ENCODE measurements around the gene NR3C2.

NR3C2 gene

DNA sequence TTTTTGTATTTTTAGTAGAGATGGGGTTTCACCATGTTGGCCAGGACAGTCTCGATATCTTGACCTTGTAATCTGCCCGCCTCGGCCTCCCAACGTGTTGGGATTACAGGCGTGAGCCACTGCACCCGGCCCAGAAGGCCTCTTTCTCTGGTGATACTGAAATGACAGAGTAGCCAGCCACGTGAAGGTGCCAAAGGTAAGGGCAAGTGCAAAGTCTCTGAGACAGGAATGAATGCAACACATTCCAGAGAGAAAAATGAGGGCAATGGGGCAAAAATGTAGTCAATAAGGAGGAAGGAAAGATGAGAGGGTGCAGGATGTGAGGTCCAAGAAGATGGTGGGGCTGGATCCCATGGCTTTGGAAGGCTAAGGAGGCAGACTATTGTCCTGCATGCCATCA lies 176.0 kb downstream of the NR3C2 start:
- no peak for DNase-seq (ENCODE audit: low read depth in 2 of 2, low spot score in 1 of 2)

DNA sequence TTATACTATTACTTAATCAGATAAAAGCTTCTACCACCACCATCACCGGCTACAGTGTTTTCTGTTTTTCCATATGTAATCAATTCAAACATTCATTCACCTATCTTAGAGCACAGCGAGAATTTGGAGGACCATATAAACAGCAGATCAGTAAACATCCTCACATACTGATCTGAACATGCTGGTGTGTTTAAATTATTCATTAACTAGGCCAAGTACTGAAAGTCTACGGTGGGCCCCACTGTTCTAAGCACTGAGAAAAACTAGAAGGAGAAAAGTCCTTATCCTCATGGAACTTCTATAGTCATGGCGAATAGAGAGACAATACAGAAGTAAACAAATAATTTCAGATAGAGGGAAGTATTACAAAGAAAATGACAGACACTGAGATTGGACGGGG lies 176.6 kb downstream of the NR3C2 start:
- no peak for DNase-seq (ENCODE audit: low read depth in 2 of 2, low spot score in 1 of 2)

DNA sequence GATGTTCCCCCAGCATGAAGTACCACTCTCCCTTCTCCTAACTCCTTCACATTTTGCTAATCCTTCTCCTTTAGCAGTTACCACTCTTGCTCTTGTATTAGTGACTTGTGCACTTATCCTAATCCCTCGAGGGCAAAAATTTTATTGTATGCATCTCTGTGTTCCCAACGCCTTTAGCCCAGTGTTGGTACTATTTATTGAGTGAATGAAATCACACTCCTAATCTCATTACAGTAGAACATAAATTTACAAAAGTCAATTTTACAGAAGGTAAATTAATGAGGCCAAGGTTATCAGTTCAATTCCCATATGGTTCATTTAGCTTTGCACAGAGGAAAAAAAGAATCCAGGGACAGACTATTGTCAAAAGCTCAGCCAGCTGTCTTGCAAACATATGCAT lies 178.4 kb downstream of the NR3C2 start:
- no peak for DNase-seq (ENCODE audit: low read depth in 2 of 2, low spot score in 1 of 2)

DNA sequence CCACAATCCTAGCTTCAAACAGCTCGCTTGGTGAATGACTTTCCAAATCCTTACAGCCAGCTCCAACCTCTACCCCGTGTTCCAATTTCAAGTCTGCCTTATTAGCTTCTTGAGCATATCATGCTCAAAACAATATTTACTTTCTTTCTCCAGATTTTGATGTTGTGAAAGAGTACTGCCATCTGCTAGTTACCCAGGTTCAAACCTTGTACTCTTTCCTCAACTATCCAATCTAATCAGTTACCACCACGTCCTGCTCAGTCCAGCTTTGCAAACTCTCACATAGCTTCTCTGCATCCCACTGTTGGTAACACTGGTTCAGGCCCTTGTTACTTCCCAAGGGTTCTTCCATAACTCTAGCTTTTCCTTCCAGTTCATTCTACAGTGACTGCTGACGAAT lies 179.1 kb downstream of the NR3C2 start:
- no peak for DNase-seq (ENCODE audit: low read depth in 2 of 2, low spot score in 1 of 2)

DNA sequence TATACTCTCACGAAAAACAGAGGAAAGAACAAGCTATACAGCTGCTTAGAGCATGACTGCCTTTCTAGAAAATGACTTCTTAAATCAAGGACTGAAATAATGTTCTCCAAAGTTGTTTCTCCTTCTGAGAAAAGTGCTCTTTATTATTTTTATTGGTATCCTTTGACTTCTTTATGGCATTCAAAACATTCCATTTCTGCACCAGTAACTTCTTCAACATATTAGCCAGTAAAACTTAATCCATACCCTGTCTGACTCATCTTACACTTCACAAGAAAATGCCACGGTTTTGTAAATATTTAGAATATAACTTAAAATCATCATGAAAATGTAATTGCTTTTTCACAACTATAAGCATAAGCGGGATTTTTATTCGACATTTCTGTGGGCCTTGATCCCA lies 180.4 kb downstream of the NR3C2 start:
- DNase-seq (ENCODE audit: low read depth in 2 of 2, low spot score in 1 of 2), result no peak

DNA sequence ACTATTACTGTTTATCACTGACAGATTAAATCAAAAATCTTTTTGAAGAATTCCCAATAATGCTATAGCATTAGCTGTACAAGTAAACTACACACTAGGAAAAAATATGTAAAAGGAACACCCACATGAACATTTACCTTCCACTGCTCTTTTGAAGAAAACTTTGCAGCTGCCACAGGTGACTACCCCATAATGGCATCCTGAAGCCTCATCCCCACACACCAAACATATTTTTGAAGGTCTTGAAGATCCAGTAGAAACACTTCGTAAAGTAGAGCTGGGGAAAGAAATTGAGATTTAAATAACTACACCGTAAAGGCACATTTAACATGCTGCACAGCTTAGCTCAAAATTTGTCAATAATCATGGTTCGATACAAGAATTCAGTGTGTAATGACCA lies 182.4 kb downstream of the NR3C2 start:
- DNase-seq (ENCODE audit: low read depth in 2 of 2, low spot score in 1 of 2), result no peak

DNA sequence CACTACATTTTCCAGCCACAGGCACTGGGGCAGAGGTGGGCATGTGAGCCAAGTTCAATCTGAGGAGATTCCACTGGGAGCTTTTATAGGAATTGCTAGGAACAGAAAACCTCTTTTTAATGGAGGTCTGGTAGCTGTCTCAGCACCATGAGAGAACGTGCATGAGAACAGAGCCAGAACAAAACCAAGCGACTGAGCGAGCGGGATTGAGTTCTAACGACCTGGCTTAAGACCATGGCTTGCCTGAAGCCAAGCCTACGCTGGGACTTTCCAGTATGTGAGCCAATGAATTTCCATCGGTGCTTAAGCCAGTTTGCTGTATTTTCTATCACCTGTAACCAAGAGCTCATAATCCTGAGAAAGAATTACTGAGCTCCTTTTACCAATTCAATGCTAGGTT lies 183.7 kb downstream of the NR3C2 start:
- DNase-seq (ENCODE audit: low read depth in 2 of 2, low spot score in 1 of 2), result no peak

DNA sequence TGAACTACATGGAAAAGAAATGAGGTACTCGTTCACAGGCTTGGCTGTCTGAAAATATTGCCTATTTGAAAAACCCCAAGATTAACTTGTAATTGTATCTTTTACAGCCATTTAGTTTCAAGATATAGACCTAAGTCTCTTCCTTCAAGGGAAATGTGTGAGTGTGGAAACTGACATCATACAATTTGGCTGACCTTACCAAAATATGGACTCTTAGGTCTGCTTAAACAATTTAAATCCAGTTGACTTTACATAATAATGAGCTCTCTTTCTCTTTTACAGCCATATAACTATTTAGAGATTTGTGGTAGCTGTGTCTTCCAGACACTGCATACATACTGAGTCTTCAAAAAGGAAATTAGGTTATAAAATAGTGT lies 186.9 kb downstream of the NR3C2 start:
- no peak for DNase-seq (ENCODE audit: low read depth in 2 of 2, low spot score in 1 of 2)

DNA sequence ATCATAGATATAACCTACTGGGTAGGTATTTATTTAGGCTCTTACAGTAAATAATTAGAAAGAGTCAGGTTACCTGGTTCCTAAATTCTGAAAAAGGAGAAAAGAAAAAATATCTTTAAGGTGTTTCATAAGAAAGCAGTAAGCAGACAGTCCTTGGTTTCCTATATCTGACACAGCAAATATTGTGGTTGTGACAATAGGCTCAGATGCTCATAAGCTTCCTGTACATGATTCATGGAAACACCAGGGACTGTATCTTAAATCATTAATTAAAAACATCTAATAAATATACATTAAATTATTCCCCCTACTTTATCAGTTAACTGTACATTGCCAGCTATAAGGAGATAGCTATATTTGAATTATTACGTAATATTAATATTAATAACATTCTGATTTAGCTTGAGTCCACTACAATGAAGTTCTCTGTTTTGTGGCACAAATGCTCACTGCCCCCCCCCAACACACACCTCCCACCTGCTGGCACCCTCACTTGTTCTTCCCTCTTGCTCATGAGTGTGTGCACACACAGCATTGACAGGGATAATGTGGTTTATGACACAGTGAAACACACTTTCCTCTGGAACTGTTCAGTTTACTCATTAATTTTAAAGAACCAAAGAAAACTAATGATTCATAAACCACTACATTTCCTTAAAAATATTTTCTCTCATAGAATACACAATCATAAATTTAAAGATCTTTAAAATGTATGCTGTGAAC lies 187.4 kb downstream of the NR3C2 start:
- DNase-seq (ENCODE audit: low read depth in 2 of 2, low spot score in 1 of 2), result no peak

DNA sequence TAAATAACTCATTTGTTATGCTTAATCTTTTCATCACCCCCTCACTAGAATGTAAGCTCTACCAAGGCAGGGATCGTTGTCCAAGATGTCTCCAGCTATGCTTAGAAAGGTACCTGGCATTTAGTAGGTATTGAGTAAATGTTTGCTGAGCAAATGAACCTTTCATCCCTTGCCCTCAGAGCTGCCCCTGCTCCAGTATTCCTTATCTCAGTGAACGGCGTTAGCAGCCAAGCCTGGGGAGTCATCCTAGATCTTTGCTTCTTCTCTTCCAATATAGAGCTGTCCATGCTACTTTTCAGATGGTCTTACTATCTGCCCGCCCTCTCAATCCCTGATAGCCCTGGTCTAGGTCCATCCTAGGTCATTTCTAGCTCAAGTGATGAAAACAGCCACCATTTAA lies 188.4 kb downstream of the NR3C2 start:
- no peak for DNase-seq (ENCODE audit: low read depth in 2 of 2, low spot score in 1 of 2)

DNA sequence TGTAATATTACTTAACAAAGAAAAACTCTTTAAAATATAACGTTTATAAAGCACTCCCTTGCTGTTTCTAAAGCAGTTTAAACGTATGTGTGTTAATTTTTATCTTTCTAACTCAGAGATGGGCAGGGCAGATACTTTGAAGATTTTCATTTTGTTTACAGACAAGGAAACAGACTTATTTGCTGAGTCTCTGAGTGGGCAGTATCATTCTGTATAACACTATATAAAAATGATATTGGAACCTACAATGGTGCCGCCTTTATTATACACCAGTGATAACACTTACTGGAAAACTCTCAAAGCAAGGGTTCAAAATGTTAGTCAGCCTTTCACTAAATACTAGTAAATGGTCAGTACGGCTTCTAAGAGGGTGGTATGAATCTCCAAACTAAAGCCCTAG lies 193.4 kb downstream of the NR3C2 start:
- DNase-seq (ENCODE audit: low read depth in 2 of 2, low spot score in 1 of 2), result no peak

DNA sequence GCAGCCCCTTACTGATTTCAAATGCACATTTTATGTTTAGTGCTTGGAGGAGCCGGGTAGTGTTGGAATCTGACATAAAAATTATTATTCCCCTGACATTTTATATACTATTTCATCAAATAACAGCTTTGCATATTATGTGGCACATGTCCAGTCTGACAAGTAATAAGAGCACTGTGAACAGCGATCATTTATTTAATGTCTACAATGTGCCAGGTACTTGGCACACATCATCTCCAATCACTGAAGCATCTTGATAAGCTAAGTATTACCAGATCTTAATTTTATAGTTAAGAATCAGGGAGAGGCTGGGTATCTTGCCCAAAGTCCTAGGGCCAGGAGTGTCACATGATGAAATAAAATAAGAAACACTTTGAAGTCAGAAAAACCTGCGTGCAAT lies 197.2 kb downstream of the NR3C2 start:
- DNase-seq (ENCODE audit: low read depth in 2 of 2, low spot score in 1 of 2), result no peak

DNA sequence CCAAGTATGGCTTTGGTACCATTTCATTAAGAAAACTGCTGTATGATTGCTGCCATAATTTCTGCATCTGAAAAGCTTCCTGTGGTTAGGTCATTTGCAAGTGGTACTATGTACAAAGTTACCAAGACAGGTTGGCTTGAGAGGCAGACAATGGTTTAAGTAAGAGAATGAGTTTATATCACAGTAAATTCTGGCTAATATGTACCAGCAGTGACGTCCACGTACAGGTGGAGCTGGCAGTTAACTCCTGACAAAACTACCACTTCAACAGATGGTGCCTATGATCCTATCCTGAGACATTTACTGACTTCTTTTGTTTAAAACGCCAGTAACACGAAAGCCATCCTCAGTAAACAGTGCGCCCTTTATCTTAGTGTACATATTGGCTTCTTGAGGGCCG lies 198.4 kb downstream of the NR3C2 start:
- no peak for DNase-seq (ENCODE audit: low read depth in 2 of 2, low spot score in 1 of 2)

DNA sequence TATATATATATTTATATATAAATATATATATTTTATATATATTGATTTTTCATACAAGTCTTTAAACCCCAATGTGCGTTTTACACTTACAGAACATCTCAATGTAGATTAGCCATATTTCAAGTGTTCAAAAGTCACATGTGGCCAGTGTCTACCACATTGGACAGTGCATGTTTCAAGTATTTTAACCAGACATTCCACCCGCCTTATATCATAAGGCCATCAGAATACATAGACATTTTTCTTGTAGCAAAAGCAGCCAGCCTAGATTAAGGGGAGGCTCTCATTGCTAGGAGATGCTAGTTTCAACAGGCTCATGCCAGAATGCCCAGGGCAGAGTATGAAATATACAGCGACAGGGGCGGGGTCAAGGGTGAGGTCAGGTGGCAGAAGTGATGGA lies 202.0 kb downstream of the NR3C2 start:
- no peak for DNase-seq (ENCODE audit: low read depth in 2 of 2, low spot score in 1 of 2)

DNA sequence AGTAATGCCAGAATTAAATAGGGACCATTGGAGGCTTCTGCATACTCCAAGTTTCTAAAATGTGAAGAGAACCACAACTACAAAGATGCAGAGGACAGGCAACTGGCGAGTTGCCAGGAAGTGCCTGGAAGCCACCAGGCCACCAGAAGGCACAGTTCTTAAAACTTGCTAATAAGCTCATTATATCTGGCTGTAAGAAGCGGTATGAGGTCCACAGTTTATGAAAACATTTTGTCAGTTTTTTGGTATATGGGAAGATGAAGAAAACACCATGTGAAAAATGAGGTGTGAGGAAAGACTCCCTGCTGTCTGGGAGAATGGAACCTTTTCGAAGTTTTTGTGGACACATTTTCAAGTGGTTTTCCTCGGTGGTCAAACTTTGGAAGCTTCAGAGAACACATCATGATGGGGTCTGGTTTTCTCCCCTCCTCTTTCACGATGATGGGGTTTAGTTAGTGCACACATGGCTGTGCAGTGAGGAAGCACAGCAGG lies 202.7 kb downstream of the NR3C2 start:
- no peak for DNase-seq (ENCODE audit: low read depth in 2 of 2, low spot score in 1 of 2)

DNA sequence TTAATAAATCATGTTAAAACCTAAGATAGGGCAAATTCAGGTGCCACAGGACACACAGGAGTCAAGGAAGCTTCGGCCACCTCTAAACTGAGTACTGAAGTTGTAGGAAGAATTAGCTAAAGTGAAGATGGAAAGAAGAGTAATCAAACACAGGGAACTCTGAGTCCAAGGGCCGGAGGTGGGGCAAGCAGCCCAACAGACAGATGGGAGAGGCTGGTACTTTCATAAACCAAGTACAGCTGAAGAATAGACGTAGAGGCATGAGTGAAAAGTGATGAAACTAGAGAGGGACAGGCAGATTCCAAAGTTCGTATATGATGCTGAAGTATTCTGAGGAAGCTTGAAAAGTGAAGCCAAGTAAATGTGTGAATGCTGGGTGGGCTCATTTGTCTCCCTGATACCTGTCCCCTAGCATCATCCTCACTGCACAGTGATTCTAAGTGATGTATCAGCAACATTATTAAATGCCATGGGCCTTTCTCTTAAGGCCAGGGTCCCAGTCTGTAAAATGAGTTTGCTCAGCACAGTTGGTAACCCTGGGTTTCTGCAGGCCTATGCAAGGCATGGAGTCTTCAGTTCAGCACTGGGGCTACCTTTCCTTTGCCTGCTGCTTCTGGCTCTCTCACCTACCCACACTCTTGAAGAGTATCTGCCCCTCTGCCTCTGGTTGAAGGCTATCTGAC lies 203.3 kb downstream of the NR3C2 start:
- DNase-seq (ENCODE audit: low read depth in 2 of 2, low spot score in 1 of 2), result no peak

DNA sequence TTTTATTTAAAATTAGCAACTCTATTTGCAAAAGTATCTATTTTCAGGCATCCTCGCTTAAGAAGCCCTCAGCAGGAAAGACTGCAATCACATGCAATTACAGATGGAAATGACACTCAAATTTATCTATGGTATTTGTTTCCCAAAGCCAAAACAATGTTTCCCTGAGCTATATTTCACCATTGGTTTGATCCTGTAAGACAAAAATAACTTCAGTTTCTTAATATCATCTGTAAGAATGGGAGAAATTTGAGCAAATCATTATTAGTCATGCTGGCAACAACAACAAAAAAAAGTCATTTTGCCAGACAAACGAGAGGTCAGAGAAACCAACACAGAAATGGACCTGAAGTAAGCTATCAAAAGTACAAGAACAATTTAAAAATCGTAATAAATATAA lies 204.1 kb downstream of the NR3C2 start:
- DNase-seq (ENCODE audit: low read depth in 2 of 2, low spot score in 1 of 2), result no peak

DNA sequence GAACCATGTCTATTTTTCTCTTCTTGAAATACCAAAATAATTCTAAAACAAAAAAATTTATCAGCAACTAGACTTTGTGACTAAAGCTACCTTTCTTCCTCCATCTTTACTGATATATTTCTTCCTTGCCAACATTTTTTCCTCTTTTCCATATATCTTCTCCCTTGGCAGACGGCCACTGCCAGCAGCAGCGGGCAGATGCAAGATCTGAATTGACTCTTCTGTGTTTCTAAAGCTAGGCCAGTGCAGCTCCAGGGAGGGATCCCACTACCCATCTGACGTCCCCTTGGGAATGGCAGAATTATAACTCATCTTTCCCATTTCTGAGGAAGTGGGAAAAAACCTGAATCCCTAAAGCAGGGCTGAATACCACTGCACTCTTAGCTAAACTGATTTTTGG lies 206.4 kb downstream of the NR3C2 start:
- no peak for DNase-seq (ENCODE audit: low read depth in 2 of 2, low spot score in 1 of 2)

DNA sequence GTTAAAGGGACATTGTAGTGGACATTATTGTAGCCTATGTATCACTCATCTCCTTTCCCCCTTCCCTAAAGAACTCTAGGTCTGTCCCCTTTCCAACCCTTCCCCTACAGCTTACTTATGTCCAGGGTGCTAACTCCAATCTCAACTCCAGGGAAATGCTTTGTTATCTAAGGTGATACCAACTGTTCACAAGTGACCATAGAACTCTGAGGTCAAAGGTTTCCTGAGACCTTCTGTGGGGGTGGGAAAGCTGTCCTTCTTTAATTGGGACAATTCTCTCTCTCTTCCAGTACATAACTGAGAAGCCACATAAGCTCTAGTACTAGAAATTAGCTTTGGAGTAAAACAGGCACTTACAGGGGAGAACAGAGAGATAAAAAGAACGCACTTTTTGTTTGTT lies 212.4 kb downstream of the NR3C2 start:
- DNase-seq (ENCODE audit: low read depth in 2 of 2, low spot score in 1 of 2), result no peak

DNA sequence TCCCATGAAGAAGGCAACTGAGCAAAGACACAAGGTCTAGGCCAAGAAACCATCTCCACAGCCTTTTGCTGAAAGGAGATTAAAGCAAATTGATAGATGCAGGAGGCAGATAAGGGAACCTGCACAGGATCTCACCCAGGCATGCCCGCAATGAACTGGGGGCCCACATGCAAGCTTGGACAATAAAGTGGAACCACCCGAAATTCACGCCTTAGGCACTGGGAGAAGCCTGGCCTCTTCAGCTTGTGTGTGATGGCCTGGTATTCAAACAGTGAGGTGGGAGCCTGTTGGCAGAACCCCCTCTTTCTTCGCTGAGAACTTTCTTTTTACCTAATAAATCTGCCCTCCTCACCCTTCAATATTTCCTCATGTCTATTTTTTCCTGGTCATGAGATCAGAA lies 213.2 kb downstream of the NR3C2 start:
- DNase-seq (ENCODE audit: low read depth in 2 of 2, low spot score in 1 of 2), result no peak

DNA sequence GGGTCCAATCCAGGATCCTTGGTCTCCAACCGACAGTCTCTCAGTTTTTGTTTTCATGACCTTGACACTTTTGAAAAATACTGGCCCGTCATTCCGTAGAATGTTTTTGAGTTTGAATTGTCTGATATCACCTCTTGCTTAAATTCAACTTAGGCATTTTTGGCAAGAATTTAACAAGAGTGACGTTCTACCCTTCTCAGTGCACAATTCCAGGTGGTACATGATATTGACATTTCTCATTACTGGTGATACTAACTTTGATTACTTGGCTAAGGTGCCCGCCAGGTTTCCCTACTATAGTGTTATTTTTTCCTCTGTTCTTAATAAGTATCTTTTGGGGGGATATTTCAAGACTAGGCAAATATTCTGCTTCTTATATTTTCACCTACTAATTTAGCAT lies 215.1 kb downstream of the NR3C2 start:
- no peak for DNase-seq (ENCODE audit: low read depth in 2 of 2, low spot score in 1 of 2)

DNA sequence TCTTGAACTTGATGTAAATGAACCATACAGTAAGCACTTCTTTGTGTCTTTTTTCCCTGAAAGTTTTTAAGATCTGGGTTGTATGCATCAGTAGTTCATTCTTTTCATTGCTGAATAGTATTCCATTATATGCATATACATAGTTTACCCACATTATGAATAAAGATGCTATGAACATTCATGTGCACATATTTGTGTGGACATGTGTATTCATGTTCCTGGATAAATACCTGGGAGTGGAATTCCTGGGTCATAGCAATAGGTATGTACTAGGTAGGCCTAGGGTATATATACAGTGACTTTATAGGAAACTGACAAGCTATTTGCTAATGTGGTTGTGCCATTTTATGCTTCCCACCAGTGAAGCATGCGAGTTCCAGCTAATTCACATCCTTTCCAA lies 215.9 kb downstream of the NR3C2 start:
- DNase-seq (ENCODE audit: low read depth in 2 of 2, low spot score in 1 of 2), result no peak

DNA sequence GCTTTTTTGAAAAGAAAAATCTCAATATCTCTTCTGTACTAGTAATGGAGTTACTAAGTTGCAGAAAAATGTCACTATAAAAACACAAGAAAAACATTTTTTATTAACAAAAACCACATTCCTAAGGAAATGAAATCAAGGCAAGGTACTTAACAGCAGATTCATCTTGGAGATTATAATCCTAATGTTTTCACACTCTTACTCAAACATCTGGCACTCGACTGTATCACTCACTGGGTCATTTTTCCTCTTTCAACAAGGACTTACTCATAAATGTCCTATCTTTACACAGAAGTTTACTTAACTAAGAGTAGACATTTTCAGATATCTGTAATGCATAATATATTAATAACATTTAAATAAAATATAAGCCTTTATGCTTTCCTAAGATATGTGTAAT lies 216.6 kb downstream of the NR3C2 start:
- DNase-seq (ENCODE audit: low read depth in 2 of 2, low spot score in 1 of 2), result no peak
